IPS-NIHi7 (cell line): Measurements from ENCODE around the gene MUC5B.

Source experiments
- DNase-seq: peaks from one replicate; pipeline ENCODE4 v3.0.0; 2012; ENCODE audit warnings: mixed read lengths; ENCODE audit errors: extremely low spot score

The MUC5B gene

GRCh38 chr11:1221848-1222311 lies 986 bp upstream of the MUC5B start:
- no peak for DNase-seq

- no peak for DNase-seq
Measured at GRCh38 chr11:1223346-1224110, 662 bp downstream of the MUC5B start.

GRCh38 chr11:1224111-1224490 lies 1.2 kb downstream of the MUC5B start:
- DNase-seq: no peak

- DNase-seq: peak; percentile 81
Measured at GRCh38 chr11:1224491-1225385, 1.9 kb downstream of the MUC5B start.

GRCh38 chr11:1225386-1226225 lies 2.7 kb downstream of the MUC5B start:
- DNase-seq: no peak

- DNase-seq: no peak
Measured at GRCh38 chr11:1226226-1226985, 3.5 kb downstream of the MUC5B start.

GRCh38 chr11:1226986-1227550 lies 4.2 kb downstream of the MUC5B start:
- DNase-seq: peak; percentile 79

- DNase-seq: no peak
Measured at GRCh38 chr11:1227551-1228100, 4.8 kb downstream of the MUC5B start.

- DNase-seq: no peak
Measured at GRCh38 chr11:1228101-1228821, 5.4 kb downstream of the MUC5B start.

- no peak for DNase-seq
Measured at GRCh38 chr11:1228921-1229451, 6.1 kb downstream of the MUC5B start.

- no peak for DNase-seq
Measured at GRCh38 chr11:1229471-1230120, 6.7 kb downstream of the MUC5B start.

- no peak for DNase-seq
Measured at GRCh38 chr11:1230121-1230455, 7.2 kb downstream of the MUC5B start.

- DNase-seq: no peak
Measured at GRCh38 chr11:1230456-1231395, 7.9 kb downstream of the MUC5B start.

GRCh38 chr11:1231396-1232020 lies 8.6 kb downstream of the MUC5B start:
- no peak for DNase-seq

GRCh38 chr11:1232021-1232882 lies 9.4 kb downstream of the MUC5B start:
- no peak for DNase-seq

- DNase-seq: no peak
Measured at GRCh38 chr11:1232883-1233321, 10.0 kb downstream of the MUC5B start.
